ENCODE results near the gene CDH23.

The CDH23 gene

DNA sequence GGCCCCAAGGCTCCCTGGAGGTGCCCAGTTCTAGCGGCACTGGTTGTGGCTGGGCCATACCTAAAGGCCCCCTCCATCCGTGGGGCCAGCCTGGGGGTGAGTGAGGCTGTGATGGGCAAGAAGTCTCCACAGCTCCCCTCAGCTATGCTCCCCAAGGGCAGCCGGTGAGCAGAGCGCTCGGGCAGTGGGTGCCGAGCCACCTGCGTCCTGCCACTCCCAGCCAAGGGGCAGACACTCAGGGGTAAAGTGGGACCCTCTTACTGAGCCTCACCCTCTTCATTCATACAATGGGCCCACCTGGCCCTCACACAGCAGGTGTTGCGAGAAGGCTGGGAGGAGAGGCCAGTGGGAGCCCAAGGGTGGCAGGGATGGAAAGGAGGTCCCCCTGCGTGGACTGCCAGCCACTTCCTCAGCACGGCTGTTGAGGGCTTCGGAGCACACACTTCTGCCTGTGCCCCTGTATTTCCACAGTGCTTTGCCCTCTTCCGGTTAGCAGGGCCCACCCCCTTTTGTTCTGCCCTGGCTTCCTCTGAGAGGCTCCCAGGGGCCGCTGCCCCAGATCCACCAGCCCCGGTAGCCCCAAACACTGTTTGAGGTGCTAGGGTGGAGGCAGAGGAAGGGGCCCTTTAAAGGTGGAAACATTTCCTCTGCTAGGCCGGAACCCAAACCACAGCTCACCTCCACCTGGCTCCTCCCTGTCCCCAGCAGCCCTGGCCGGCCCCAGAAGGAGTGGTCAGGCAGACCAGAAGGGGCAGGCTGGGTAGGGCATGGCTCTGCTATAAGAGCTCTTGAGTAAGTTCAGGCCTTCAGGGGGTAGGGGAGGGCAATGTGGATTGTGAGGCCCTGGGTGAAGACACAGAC is 339.2 kb downstream of the CDH23 start:
- DNase-seq, result peak; percentile 45

DNA sequence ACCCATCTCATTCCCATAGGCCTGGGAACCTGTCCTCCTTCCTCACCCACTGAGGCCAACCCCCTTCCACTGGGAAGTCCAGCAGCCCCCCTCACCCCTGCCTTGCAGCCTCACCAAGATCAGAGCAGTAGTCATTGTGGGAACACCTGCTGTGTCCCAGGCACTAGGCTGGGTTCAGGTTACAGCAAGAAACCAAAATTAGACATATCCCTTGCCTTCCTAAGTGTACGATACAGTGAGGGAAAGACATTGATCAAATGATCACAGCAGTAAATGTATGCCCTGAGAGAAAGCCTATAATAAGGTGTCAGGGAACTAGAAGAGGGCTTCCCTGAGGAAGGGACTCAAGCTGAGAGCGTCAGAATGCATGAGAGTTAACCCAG is 339.8 kb downstream of the CDH23 start:
- DNase-seq, result no peak

DNA sequence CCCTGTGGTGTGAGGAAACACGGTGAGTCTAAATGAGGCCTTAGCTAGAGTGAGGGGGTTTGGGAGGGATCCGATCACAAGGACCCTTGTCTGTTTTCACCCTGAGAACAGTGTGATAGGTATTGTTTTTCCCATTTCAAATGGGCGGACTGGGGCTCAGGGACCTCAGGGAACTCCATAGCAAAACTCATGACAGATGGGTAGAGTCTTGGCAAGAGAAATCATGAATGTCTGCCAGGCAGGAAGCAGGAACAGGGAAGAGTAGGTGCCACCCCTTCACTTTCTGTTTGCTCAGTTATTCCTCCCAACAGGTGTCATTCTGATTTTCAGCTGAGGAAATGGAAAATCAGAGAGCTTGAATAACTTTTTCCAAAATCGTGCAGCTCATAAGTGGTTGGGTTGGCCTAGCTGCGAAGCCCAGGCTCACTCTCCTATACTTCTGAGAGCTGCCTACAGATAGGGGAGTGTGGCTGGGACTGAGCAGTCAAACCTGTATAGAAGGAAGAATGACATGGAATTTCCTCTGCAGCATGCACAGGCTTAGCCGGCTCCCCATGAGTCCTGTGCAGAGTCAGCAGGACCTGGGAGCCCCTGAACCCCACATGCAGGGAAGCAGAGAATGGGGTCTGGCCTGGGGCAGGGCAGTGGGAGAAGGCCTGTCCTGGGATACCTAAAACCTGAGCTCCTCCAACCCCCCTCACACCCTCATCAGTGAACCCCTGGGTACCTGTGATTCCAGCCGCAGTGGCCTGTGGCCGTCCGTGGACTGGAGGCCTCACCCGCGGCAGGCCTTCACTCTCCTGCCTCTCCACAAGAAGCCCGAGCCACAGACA is 340.5 kb downstream of the CDH23 start:
- no peak for DNase-seq

DNA sequence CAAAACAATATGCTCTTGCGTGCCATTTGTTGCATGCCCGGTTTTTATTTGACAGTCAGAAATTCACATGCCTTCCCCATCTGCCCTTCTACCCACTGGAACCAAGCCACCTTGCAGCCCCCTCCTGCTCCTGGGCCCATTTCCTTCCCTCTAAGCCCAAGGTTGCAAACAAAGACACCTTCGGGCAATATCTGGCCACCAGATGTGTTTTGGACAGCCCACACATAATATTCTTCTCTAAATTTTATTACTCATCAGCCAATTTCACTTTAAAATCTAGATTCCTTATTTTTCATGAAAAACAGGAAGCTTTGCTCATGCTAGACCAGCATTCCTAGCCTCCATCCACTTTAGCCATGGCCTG is 341.1 kb downstream of the CDH23 start:
- DNase-seq, result no peak

DNA sequence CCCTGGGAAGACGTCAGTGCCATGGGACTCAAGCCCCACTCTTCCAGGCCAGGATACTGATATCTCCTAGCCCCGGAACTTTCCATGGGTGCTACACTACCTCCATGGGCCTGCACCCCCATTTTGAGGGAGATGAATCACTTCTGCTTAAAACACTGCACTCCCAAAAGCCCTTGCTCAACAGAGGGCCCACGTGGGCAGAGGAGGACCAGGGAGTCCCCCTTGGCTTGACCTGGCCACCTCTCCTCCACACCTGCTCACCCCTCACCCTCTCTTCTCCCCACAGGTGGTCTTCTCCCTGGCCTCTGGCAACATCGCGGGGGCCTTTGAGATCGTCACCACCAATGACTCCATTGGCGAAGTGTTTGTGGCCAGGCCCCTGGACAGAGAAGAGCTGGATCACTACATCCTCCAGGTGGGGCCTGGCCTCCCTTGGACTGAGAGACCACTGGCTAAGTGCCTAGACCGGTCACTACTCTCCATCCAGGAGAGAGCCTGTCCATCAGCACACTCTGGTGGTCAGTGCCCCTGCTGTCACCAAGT is 342.7 kb downstream of the CDH23 start:
- no peak for DNase-seq

DNA sequence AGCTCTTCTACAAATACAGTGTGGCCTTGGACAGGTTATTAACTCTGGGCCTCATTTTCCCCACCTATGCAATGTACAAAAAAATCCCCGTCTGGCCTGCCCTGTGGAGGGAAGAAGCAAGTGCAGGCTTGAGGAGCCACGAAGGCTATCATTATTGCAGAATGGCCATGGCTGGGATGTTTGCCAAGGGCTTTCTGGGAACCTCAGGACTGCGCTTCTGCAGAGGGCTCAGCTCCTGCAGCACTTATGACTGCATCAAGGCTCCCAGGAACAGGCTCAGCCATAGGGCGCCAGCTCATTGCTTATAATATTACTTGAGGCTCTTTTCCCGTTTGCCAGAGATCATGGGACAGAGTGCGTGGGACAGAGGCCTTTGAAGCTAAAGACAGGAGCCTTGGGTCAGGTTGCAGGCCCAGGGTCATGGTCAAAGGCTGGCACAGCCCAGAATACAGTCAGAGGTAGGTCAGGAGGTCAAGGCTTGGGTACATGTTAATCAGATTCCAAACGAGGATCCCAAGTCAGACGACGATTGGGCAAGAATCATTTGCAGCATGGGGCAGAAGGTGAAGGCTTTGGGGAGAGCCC is 343.4 kb downstream of the CDH23 start:
- no peak for DNase-seq

DNA sequence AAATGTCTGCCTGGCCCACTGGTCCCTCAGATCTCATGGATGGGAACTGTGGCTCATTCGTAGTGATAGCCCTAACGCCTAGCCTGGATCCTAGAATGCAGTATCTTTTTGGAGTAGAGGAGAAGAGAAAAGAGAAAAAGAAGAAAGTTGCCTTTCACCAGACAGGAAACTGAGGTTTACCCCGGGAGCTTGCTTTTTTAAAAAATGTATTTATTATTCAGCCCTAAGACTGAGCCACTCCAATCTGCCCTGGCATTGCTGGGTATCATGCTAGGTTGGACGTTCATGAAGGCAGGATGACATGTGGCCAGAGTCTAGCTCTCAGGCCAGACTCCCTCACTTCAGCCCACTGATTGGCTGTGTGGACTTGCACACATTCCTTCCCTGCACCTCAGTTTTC is 344.3 kb downstream of the CDH23 start:
- no peak for DNase-seq

DNA sequence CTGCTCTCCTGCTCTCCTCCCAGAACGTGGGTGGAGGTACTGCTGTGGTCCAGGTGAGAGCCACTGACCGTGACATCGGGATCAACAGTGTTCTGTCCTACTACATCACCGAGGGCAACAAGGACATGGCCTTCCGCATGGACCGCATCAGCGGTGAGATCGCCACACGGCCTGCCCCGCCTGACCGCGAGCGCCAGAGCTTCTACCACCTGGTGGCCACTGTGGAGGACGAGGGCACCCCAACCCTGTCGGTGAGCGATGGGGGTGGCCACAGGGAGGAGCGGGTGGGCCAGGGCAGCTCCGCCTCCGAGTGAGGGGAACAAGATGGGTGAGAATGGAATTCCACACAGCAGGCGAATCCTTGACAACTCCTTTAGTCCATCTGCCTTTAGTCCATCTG is 345.0 kb downstream of the CDH23 start:
- DNase-seq, result no peak

DNA sequence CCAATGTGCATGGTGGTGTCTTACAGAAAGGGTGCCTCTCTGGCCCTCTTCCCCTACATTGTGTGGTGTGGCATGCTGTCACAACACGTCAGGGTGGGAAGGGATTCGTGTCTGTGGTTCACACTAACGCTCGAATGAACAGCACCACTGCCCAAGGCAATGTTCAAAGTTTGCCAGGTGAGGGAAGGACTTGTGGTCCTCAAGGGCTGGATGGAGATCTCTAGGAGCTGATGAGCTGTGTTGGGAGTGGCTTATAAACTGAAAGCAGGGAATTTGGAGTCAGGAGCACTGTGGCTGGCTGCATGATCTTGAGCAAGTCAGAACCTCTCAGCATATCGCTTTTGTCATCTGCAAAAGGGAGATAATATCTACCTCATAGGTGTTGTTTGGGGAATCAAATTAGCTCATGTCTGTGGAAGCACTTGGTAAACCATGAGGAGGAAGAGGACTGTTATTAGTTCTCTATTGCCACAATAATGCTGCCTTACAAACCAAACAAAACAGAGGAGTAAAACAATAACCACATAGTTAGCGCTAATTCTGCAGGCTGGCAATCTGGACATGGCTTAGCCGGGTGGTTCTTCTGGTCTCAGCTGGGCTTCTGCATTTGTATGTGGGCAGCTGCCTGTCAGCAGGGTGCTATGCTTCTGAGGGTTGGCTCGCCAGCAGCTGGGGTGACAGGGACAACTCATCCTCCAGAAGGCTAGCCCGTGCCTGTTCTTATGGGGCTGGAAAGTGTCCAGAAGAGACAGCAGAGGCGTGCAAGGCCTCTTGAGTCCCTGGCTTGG is 345.8 kb downstream of the CDH23 start:
- no peak for DNase-seq

DNA sequence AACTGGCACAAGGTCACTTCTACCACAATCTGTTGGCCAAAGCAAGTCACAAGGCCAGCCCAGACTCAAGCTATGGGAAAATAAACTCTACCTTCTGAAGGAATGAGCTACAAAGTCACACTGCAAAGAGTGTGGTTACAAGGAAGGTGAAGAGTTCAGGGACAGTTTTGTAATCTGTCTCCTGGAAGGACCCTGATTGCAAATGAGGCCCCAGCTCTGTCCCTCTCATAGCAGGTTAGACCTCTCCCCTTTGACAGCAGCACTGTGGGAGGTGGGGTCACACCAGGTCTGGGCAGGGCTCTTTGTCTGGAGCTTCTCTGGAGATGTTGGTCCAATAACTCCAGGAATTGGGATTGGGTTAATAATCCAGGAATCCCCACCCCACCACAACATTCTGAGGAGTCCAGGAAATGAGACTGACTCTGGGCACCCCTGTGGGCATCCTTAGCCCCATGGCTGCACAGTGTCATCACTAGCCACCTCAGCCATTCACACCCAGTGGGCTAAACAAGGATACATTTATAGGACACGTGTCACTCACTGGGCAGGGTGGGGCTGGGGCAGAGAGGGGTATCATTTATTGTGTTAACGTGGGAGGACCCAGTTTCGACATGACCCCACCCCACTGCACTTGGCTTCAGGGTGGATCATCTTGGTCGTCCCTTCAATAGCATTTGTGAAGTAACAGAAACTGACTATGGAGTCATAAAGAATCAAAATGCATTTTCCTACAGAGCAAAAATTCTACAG is 346.5 kb downstream of the CDH23 start:
- DNase-seq, result no peak

DNA sequence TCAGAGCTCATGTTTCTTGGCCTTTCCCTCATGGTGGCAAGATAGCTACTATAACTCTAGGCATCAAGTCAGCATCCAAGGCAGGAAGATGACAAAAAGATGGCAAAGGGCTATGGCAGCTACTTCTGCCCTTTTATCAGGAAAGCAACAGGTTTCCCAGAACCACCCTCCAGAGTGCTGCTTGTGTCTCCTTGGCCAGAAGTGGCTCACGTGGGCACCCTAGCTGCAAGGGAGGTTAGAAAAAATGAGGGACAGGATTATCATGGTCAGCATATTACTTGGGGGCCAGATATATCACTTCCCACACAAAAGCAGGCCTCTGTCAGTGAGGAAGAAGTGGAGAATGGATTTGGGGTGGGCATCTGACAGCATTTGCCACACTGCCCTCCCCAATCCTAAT is 347.1 kb downstream of the CDH23 start:
- DNase-seq, result no peak

DNA sequence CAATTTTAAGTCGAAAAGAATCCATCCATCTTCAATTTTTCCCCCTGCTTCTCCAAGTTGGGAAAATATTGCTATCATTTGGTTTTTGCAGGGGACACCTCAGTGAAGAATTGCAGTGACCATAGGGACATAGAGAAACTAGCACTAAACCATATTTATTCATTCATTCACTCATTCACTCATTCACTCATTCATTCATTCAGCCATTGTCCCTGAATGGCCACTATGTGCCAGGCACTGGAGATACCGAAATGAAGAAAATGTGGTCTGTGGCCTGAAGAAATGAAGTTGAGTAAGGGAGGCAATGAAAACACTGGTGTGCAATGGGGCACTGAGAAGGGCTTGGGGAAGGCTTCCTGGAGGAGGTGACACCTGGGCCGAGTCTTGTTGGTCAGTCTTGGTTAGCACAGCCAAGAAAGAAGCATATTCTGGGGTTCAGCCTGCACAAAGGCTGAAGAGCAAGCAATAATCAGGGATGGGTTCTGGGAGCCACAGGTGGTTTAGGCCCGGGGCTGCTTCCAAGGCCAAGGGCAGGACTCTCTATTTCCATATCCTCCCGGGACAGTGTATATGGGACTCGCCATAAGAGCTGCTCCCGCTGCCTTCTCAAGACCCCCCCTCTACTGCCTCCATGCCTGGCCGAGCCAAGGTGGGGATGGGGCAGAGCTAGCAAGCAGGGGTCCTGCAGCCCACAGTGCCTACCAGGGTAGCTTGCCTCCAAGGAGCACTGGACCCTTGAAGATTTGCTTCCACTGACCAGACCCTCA is 348.4 kb downstream of the CDH23 start:
- no peak for DNase-seq

DNA sequence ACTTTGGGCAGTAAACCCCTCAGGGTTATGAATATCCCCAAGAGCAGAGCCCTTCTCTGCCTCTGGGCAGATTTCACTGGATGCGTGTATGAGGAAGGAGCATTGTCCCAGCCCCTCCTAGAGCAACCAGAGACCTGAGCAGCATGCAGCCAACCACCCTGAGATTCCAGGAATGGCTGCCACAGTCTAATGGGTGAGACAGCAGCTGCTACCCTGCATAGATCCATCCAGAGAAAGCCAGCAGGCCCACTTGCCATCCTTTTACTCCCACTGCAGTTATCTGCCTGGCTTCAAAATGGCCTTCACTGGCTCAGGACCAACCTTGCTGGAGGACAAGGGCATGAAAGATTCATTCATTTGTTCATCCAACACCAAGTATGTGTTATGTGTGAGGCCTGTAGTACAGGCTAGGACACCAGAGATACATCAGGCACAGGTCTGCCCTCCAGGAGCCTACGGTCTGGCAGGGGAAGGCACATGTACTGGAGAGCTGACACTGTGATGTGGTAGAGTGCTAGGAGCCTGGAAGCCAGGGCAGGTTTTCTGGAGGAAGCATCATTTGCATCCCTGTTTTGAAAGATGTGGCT is 349.0 kb downstream of the CDH23 start:
- DNase-seq, result no peak

DNA sequence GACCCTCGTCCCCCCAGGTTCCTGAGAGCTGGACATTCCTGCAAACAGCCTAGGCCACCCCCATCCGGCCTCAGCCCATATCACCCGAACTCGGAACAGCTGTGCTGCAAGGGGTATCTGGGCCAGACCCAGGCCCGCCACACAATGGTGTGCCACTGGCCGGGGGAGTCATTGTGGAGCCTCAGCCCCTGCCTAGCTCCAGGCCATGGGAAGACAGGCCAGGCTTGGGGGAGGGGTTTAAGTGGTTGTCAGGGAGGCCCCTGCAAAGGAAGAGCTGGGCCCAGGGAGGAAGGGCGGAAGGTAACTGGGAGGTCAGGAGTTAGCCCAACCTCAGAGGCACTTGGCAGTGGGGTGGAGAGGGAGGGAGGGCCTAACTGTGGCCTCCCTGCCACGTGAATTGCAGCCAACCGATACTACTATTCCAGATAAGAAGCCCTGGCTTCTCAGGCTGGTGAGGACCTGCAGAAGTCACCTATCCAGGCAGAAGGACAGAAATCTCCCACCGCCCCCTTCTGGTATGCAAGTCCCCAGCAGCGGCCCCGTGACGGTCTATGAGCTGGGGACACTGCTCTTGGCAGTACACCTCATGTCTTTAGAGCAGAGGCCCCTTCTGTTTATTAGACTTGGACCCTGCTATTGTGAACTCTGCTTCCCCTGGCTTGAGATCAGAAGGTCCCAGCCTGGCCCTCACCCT is 349.8 kb downstream of the CDH23 start:
- DNase-seq, result no peak

DNA sequence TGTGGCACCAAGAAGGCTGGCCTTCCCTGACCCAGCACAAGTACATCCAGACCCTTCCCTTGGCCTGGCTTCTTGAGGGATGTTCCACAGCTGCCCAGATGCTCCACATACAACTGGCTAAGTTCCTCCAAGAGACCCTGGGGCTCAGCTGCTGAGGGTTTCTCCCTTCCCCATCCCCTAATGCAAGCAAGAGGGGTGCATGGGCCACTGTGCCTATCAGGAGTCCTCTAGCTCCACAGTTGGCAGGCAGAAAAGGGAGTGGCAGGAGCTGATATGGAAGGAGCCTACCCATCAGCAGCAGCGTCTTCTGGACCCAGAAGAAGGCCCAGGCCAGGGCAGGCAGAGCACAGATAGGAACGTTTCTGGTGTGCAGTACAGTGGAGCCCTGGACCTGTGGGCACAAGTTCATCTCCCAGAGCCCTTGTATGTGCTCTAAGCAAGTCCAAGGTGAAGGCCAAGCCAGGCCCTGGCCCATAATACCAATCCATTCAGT is 350.4 kb downstream of the CDH23 start:
- DNase-seq, result no peak

DNA sequence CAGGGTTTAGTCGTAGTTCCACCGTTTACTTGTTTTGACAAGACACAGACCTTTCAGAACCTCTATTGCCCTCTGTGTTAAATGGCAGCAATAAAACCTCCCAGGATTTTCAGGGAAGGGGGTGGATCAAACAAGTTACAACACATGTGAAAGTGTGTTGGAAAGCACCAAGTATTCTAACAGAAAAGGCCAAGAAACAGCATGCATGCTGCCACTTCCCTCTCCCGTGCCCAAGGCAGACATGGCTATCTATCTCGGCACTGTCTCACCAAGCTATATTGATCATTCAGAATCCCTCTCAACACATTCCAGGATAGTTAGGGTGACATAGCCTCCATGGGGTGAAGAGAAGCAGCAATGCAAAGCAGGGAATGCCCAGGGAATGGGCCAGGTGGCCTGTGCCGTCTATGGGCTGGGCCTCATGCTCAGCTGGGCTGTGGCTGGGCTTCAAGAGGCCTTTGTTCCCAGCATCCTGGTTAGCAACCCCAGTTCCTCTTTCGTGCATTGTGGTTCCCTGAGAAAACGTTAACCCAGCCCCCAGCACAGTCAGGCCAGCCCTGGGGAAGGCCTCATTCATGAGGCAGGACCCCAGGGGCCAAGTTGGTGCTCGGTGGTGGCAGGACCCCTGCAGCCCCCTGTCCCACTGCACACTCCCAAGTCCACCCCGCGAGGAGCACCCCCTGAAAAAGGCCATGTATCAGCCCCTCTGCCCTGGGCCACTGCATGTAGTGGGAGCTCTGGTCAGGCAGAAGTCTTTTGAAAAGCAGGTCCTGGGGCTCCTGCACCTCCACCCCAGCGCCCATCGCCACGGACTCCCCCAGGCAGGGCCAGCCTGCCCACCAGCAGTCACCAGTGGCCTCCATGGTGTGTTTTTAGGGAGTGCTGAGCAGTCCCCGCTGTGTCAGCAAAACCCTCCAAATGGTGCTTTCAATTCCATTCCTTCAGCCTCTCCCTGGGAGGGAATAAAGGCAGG is 351.1 kb downstream of the CDH23 start:
- DNase-seq, result no peak

DNA sequence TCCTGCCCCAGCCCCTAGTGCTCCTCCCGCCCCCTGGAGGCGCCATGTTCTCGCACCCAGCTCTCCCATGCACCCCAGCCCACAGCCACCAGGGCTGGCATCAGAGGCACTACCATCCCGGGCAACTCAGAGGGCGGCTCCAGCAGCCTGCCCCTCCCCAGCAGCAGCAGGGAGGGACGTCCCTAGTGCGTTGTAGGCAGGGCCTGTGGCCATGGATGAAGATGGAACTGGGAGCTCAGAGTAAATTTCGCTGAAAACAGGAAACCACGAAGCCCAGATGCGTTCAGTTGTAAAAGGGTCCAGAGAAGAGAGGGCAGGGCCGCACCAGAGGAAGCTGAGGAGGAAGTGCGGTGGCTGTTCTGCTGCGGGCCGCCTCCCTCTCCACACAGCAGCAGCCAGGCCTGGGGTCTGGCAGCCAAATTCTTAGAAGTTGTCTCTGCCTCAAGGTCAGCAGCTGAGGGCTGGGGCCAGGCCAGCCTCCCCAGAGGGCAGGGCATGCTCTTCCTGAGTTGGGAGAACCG is 352.0 kb downstream of the CDH23 start:
- peak; percentile 45 for DNase-seq

DNA sequence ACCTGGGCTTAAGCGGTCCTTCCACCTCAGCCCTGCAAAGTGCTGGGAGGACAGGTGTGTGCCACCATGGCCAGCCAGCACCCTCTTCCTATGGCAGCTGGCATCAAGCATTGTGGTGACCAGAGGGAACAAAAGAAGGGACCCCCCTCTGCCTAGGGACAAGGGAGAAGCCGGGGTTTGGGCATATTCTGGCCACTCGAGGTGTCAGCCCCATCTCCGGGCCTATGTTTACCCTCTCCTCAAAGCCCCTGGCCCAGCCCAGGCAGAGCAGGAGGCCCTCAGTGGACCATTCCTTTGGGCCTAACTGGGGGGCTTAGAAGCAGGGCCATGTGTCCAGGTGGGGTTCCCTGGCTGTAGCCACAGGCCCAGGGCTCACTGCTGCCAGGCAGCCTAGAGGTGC is 352.7 kb downstream of the CDH23 start:
- DNase-seq, result no peak

Data from activated T-cell treated with anti-CD3 and anti-CD28 coated beads for 4 hours (primary cell).